NCI-H82 treated with DMSO at 0.1 percent for 48 hours (cell line): ENCODE data around the gene ADCK2.
"Not testable (repeated sequence)": the region's sequence is repeated elsewhere in the genome, so short reads cannot be mapped to it uniquely, and the experiment has no call there.

ENCODE experiments used
- DNase-seq: peaks from one replicate; lab custom pipeline; 2025; ENCODE audit not compliant: unreplicated experiment; lab: John Stamatoyannopoulos, UW

ADCK2 gene

GRCh38 chr7:140672382-140673062 lies at the start of gene ADCK2:
ADCK2 (plus strand) TSS chr7:140672945; CDS start chr7:140673331, 386 bp downstream.
- DNase-seq: no peak

GRCh38 chr7:140623980-140624379 lies 48.8 kb upstream of the ADCK2 start:
- no peak for DNase-seq

GRCh38 chr7:140624392-140625191 lies 48.2 kb upstream of the ADCK2 start:
- no peak for DNase-seq

- not testable (repeated sequence) for DNase-seq
Observed at GRCh38 chr7:140625192-140625558, 47.6 kb upstream of the ADCK2 start.

GRCh38 chr7:140625908-140626868 lies 46.6 kb upstream of the ADCK2 start:
- no peak for DNase-seq

- DNase-seq: no peak
Observed at GRCh38 chr7:140631021-140631420, 41.7 kb upstream of the ADCK2 start.

GRCh38 chr7:140631602-140632001 lies 41.1 kb upstream of the ADCK2 start:
- no peak for DNase-seq

GRCh38 chr7:140635345-140635744 lies 37.4 kb upstream of the ADCK2 start:
- DNase-seq: no peak

GRCh38 chr7:140635816-140636215 lies 36.9 kb upstream of the ADCK2 start:
- DNase-seq: no peak

GRCh38 chr7:140637400-140637799 lies 35.3 kb upstream of the ADCK2 start:
- no peak for DNase-seq

- no peak for DNase-seq
Observed at GRCh38 chr7:140638173-140638791, 34.5 kb upstream of the ADCK2 start.

- DNase-seq: peak; percentile 50
Observed at GRCh38 chr7:140639366-140640053, 33.2 kb upstream of the ADCK2 start.

- no peak for DNase-seq
Observed at GRCh38 chr7:140640060-140640637, 32.6 kb upstream of the ADCK2 start.

GRCh38 chr7:140640727-140641523 lies 31.8 kb upstream of the ADCK2 start, which contains the start of gene DENND2A:
DENND2A (minus strand) TSS chr7:140640813; CDS start chr7:140602397, 38,416 bp downstream.
- peak; percentile 50 for DNase-seq

- no peak for DNase-seq
Observed at GRCh38 chr7:140641524-140642195, 31.1 kb upstream of the ADCK2 start.

- DNase-seq: no peak
Observed at GRCh38 chr7:140643416-140643815, 29.3 kb upstream of the ADCK2 start.

GRCh38 chr7:140644761-140645160 lies 28.0 kb upstream of the ADCK2 start:
- not testable (repeated sequence) for DNase-seq

GRCh38 chr7:140645166-140645900 lies 27.4 kb upstream of the ADCK2 start:
- DNase-seq: no peak
